Left lung (tissue), 10 donors: Measurements from ENCODE around the gene ATXN1. TPM values are rescaled to one million over a fixed set of nuclear protein-coding genes. Genes with fewer than 3 reads are reported as not detected.

Source experiments
- ATAC-seq: fragments of 200-7000 bp; cut with Tn5 transposase; one replicate; pipeline ENCODE4 v1.9.1; 2020; ENCODE audit warnings: moderate library complexity
- DNase-seq, 4 donors: peaks; one replicate each; pipeline ENCODE4 v3.0.0-alpha.2; 2013 to 2020
- H3K27ac ChIP-seq, 2 donors: fragments of 200-600 bp; sonication (generic) in 1 of 2; one replicate each; pipeline versions ENCODE4 v1.5.0 to v1.8.0; 2020 to 2021
- H3K27me3 ChIP-seq, 2 donors: fragments of 200-600 bp; sonication (generic) in 1 of 2; one replicate each; pipeline versions ENCODE4 v1.5.0 to v1.8.0; 2020 to 2021
- H3K36me3 ChIP-seq, 2 donors: fragments of 200-600 bp; sonication (generic) in 1 of 2; one replicate each; pipeline versions ENCODE4 v1.5.0 to v1.8.0; 2020 to 2021
- H3K4me1 ChIP-seq, 2 donors: fragments of 200-600 bp; one replicate each; pipeline ENCODE4 v1.8.0; 2021
- H3K4me3 ChIP-seq, 2 donors: fragments of 200-600 bp; sonication (generic) in 1 of 2; one replicate each; pipeline versions ENCODE4 v1.5.0 to v1.8.0; 2020 to 2021; ENCODE audit warnings: mild to moderate bottlenecking in 1 of 2
- H3K9me3 ChIP-seq, 2 donors: fragments of 200-600 bp; sonication (generic) in 1 of 2; one replicate each; pipeline versions ENCODE4 v1.5.0 to v1.8.0; 2020 to 2021
- intact Hi-C, 2 donors: fragments of 100-400 bp; cut with DNase I; formaldehyde crosslinking; loops; one replicate each; pipeline versions ENCODE4 v1.11.2 to v1.14.2; 2022
- polyA plus RNA-seq, 6 donors: library from polyadenylated mRNA; unstranded; fragments of 120-200 nt; gene quantifications; one replicate each; pipeline ENCODE4 v1.2.1, GENCODE V29; 2013; ENCODE audit not compliant: insufficient read length in 6 of 6
- total RNA-seq, 2 donors: library from RNA; stranded (reverse); fragmentation: NEBNext Ultra II Directional; extraction: Animal tissue kit (Norgen Biotek cat#: 25700); gene quantifications; one replicate each; pipeline ENCODE4 v1.2.1, GENCODE V29; 2021
- TF ChIP-seq, protein P1 (sequence below), 2 donors: fragments of 200-600 bp; sonication (generic) in 1 of 2; IDR thresholded peaks; one replicate each; pipeline versions ENCODE4 v1.5.0 to v1.8.0; 2021; ENCODE audit warnings: antibody characterized with exemption in 2 of 2
- donor health status: DM: no; HTN: yes; CAD: no.
- donor health status: DM: no; HTN: no; CAD: no.

The ATXN1 gene
- total and polyA plus RNA-seq, 8 donors = 23.3 to 67.4 (median 27.3) TPM

GRCh38 chr6:16249971-16250370 lies 511.3 kb downstream of the ATXN1 start:
- TF ChIP-seq, protein P1, sequence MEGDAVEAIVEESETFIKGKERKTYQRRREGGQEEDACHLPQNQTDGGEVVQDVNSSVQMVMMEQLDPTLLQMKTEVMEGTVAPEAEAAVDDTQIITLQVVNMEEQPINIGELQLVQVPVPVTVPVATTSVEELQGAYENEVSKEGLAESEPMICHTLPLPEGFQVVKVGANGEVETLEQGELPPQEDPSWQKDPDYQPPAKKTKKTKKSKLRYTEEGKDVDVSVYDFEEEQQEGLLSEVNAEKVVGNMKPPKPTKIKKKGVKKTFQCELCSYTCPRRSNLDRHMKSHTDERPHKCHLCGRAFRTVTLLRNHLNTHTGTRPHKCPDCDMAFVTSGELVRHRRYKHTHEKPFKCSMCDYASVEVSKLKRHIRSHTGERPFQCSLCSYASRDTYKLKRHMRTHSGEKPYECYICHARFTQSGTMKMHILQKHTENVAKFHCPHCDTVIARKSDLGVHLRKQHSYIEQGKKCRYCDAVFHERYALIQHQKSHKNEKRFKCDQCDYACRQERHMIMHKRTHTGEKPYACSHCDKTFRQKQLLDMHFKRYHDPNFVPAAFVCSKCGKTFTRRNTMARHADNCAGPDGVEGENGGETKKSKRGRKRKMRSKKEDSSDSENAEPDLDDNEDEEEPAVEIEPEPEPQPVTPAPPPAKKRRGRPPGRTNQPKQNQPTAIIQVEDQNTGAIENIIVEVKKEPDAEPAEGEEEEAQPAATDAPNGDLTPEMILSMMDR (IDR thresholded peaks at IDR 0.05) = no peak
- intact Hi-C loops = no loop called here

More at GRCh38 chr6:16249971-16250370, 511.3 kb downstream of the ATXN1 start:
- no peak overlapping the region for H3K27ac ChIP-seq
- no peaks in the 10 kb centered on the region for H3K27me3 ChIP-seq
- no peak for ATAC-seq
- H3K4me1 ChIP-seq = no peaks in the 10 kb centered on the region
- no peak for DNase-seq
- no peaks in the 10 kb centered on the region for H3K9me3 ChIP-seq
- no peak overlapping the region for H3K4me3 ChIP-seq
- H3K36me3 ChIP-seq = no peaks in the 10 kb centered on the region
